Measurements from ENCODE around the gene HOXC10. TPM values are rescaled to one million over a fixed set of nuclear protein-coding genes. Genes with fewer than 3 reads are reported as not detected.

The HOXC10 gene
- total RNA-seq, 1 donor from 2014 or later: not detected

DNA sequence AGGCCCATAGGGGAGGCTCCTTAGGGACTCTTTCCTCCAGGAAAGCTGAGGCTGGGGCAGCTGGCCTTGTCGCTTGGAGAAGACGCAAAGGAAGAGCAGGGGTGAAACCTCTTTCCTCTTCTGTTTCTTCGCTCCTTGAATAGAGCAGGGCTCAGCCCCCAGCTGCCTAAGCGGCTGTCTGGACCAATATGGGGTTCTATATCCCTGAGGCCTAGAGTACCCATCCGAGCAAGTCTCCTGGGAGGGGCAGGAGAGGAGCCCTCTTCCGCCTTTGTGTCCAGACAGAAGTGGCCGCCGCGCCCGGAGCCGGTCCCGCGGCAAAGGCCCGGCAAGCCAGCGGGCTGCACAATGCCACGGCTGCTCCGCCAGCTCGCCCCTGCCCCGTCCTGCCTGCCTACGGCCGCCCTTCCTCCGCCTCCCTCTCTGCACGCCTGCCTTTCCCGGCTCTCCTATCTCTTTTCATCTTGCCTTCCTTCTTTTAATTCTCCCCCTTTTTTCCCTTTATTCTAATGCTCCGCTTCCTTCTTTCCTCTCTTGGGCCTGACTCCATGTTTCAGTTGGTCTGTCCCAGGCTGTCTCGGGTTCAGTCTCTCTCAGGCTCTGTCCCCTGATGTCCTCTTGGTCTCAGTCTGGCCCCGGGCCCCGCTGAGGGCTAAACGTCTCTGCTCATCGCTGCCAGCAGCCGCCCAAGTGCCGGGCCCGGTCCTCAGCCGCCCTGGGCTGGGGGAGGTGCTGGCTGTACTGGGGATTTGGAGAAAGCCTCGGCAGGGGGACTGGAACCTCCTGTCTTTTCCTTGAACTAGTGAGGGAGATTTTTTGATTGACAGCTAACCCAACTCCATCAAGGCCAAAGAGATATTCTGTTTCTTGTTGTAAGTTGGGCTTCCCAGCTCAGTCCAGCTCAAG, 12.5 kb downstream of the HOXC10 start:
- ATAC-seq (no peak), DNase-seq (no peak)
- Histone ChIP-seq H3K27ac (no peak overlapping the region), H3K9me3 (no peaks in the 10 kb centered on the region), H3K4me3 (no peak overlapping the region), H3K36me3 (no peaks in the 10 kb centered on the region), H3K27me3 (ENCODE audit: low read depth) (peaks cover 100% of the 10 kb centered on the region), H3K4me1 (peaks cover 42% of the 10 kb centered on the region)
- intact Hi-C loops (cut with DNase I): no loop called here
- TF ChIP-seq, protein P1, sequence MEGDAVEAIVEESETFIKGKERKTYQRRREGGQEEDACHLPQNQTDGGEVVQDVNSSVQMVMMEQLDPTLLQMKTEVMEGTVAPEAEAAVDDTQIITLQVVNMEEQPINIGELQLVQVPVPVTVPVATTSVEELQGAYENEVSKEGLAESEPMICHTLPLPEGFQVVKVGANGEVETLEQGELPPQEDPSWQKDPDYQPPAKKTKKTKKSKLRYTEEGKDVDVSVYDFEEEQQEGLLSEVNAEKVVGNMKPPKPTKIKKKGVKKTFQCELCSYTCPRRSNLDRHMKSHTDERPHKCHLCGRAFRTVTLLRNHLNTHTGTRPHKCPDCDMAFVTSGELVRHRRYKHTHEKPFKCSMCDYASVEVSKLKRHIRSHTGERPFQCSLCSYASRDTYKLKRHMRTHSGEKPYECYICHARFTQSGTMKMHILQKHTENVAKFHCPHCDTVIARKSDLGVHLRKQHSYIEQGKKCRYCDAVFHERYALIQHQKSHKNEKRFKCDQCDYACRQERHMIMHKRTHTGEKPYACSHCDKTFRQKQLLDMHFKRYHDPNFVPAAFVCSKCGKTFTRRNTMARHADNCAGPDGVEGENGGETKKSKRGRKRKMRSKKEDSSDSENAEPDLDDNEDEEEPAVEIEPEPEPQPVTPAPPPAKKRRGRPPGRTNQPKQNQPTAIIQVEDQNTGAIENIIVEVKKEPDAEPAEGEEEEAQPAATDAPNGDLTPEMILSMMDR (IDR thresholded peaks at IDR 0.05): no peak

DNA sequence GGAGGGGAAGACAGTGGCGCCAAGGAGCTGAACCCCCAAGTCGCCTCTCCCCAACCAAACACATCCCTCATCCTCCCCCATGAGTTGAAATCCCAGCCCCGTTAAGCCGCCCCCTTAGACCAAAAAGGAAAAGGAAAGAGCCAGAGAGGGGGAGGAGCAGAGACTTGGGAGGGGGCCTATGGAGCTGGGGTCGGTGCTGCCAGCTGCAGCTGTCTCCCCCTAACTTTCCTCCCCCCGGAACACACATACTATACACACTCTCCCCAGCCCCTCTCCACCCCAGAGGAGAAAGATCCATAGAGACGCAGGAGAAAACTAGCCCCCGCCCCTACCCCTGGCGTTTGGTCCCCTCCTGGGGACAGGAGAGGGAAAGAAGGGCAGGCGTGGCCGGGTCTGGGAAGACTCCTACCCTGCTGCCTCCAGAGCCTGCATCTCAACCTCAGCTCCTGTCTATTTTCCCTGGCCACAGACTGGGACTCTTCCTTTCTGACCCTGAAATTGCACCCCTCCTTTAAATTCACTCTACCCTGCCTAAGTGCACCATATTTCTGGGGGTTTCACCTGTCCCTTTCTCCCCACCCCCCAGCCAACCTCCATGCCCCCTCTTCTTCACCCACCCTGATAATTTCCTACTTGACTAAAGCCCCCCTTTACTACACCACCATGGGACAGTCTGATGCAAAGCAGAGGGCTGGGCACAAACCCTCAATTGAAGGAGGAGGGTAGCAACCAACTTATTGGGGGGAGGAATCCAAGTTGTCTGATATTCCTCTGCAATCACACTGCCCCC, 13.4 kb downstream of the HOXC10 start:
- peaks cover 100% of the 10 kb centered on the region for H3K27me3 ChIP-seq (ENCODE audit: low read depth)
- H3K4me3 ChIP-seq: no peak overlapping the region
- H3K4me1 ChIP-seq: peaks cover 42% of the 10 kb centered on the region
- intact Hi-C loops (cut with DNase I): no loop called here
- H3K36me3 ChIP-seq: no peaks in the 10 kb centered on the region
- TF ChIP-seq, protein P1 (IDR thresholded peaks at IDR 0.05): no peak
- DNase-seq (no peak), ATAC-seq (no peak)
- no peaks in the 10 kb centered on the region for H3K9me3 ChIP-seq
- no peak overlapping the region for H3K27ac ChIP-seq

DNA sequence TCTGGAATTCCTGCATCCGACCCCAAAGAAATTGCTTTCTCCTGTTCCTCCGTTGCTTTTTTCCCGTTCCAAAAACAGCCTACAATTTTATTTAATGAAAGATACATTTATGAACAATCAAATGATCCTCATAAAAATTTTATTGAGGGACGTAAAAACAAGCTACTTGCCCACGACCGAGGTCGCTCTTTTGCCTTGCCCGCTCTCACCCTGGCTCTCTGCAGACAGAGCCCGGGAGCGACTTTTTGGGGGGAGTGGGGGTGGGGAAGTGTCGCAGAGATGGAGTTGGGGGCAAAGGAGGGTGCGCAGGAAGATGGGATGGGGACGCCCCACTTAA, 13.9 kb downstream of the HOXC10 start:
- no peak for DNase-seq
- H3K27me3 ChIP-seq (ENCODE audit: low read depth): peaks cover 100% of the 10 kb centered on the region
- peaks cover 42% of the 10 kb centered on the region for H3K4me1 ChIP-seq
- TF ChIP-seq, protein P1 (IDR thresholded peaks at IDR 0.05): no peak
- H3K4me3 ChIP-seq: no peak overlapping the region
- no peak overlapping the region for H3K27ac ChIP-seq
- H3K9me3 ChIP-seq: no peaks in the 10 kb centered on the region
- intact Hi-C loops (cut with DNase I): no loop called here
- ATAC-seq: no peak
- H3K36me3 ChIP-seq: no peaks in the 10 kb centered on the region

DNA sequence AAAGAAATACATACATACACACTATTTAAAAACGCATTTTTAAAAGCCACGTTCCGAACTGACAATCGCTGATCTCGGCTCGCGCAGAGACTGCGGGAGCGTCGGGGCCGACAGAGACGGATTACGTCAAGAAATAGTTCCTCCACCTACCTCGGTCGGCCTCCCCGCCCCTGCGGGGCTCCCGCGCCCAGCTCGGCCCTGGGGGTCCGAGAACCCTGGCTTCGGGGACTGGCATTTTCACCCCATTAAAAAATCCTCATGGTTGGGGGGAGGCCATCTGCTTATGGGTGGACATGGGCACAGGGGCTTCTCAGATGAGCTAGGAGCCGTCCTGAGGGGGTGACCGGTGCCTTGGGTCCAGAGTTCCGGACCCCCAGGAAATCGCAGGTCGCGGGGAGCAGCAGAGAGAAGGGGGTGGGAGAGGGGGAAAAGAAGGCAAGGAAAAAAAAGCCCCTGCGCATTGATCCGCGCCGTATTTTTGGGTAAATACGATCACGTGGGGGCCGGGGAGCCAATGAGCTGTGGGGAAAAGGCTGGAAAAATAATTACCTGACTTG, 14.7 kb downstream of the HOXC10 start:
- Histone ChIP-seq H3K36me3 (no peaks in the 10 kb centered on the region), H3K9me3 (no peaks in the 10 kb centered on the region), H3K4me3 (peak overlapping the region; percentile 41), H3K27me3 (ENCODE audit: low read depth) (peaks cover 100% of the 10 kb centered on the region), H3K4me1 (peaks cover 34% of the 10 kb centered on the region), H3K27ac (no peak overlapping the region)
- intact Hi-C loops (cut with DNase I): loop anchor here (5.0 kb wide), 1 partner anchor 208 kb away; no protein-coding TSS in a partner anchor
- DNase-seq (no peak), ATAC-seq (no peak)
- TF ChIP-seq, protein P1 (IDR thresholded peaks at IDR 0.05): no peak
